Nephron (organoid): Measurements from ENCODE around the gene SLC16A1.

Experiments used
- H3K27ac Mint-ChIP-seq, 3 experiments: 2 replicates each; pipeline ENCODE4 v1.8.0; 2020; ENCODE audit warnings: mixed read lengths in 3 of 3, mild to moderate bottlenecking in 2 of 3, moderate library complexity in 1 of 3
- H3K27me3 Mint-ChIP-seq: 2 replicates; pipeline ENCODE4 v1.8.0; 2021; ENCODE audit warnings: low read depth, mild to moderate bottlenecking, moderate library complexity, mixed read lengths
- H3K36me3 Mint-ChIP-seq: 2 replicates; pipeline ENCODE4 v1.8.0; 2020; ENCODE audit warnings: low read depth, mixed read lengths
- H3K4me1 Mint-ChIP-seq: 2 replicates; pipeline ENCODE4 v1.8.0; 2020; ENCODE audit warnings: mixed read lengths
- H3K4me3 Mint-ChIP-seq, 3 experiments: 2 replicates each; pipeline ENCODE4 v1.8.0; 2020; ENCODE audit warnings: mild to moderate bottlenecking in 3 of 3, mixed read lengths in 3 of 3, moderate library complexity in 2 of 3
- H3K9me3 Mint-ChIP-seq: 2 replicates; pipeline ENCODE4 v1.8.0; 2020; ENCODE audit warnings: mixed read lengths
- CTCF ChIP-seq, 3 experiments: fragments of 200-600 bp; sonication (generic); IDR thresholded peaks; one replicate each; pipeline ENCODE4 v1.5.0; 2021; ENCODE audit warnings: antibody characterized with exemption in 3 of 3; ENCODE audit not compliant: unreplicated experiment in 3 of 3

Gene SLC16A1

GRCh38 chr1:112937070-112937469 is 18.9 kb downstream of the SLC16A1 start:
- H3K27ac Mint-ChIP-seq: peak overlapping the region; percentile 8 to 81 (median 60)
- peaks cover 4% of the 10 kb centered on the region for H3K36me3 Mint-ChIP-seq
- H3K4me3 Mint-ChIP-seq: no peak overlapping the region
- H3K4me1 Mint-ChIP-seq: peaks cover 34% of the 10 kb centered on the region
- H3K9me3 Mint-ChIP-seq: no peaks in the 10 kb centered on the region
- H3K27me3 Mint-ChIP-seq: no peaks in the 10 kb centered on the region
- no peak for TF ChIP-seq CTCF (IDR thresholded peaks at IDR 0.05; ENCODE audit: unreplicated experiment in 3 of 3)

GRCh38 chr1:112935461-112936111 is 20.4 kb downstream of the SLC16A1 start:
- no peak overlapping the region for H3K4me3 Mint-ChIP-seq
- H3K36me3 Mint-ChIP-seq: no peaks in the 10 kb centered on the region
- peaks cover 34% of the 10 kb centered on the region for H3K4me1 Mint-ChIP-seq
- no peaks in the 10 kb centered on the region for H3K9me3 Mint-ChIP-seq
- TF ChIP-seq CTCF (IDR thresholded peaks at IDR 0.05; ENCODE audit: unreplicated experiment in 3 of 3): no peak
- H3K27ac Mint-ChIP-seq: peak overlapping the region in 2 of 3 experiments; percentile 1 to 3
- no peaks in the 10 kb centered on the region for H3K27me3 Mint-ChIP-seq

- no peaks in the 10 kb centered on the region for H3K9me3 Mint-ChIP-seq
- no peak for TF ChIP-seq CTCF (IDR thresholded peaks at IDR 0.05; ENCODE audit: unreplicated experiment in 3 of 3)
Observed at GRCh38 chr1:112934577-112934976, 21.4 kb downstream of the SLC16A1 start.

GRCh38 chr1:112933820-112934571 is 22.0 kb downstream of the SLC16A1 start:
- peak overlapping the region; percentile 10 to 73 (median 53) for H3K27ac Mint-ChIP-seq
- no peaks in the 10 kb centered on the region for H3K36me3 Mint-ChIP-seq
- peaks cover 34% of the 10 kb centered on the region for H3K4me1 Mint-ChIP-seq
- TF ChIP-seq CTCF (IDR thresholded peaks at IDR 0.05; ENCODE audit: unreplicated experiment in 3 of 3): no peak
- H3K27me3 Mint-ChIP-seq: no peaks in the 10 kb centered on the region
- no peak overlapping the region for H3K4me3 Mint-ChIP-seq
- no peaks in the 10 kb centered on the region for H3K9me3 Mint-ChIP-seq

More at GRCh38 chr1:112934577-112934976, 21.4 kb downstream of the SLC16A1 start:
- H3K4me1 Mint-ChIP-seq: peaks cover 34% of the 10 kb centered on the region
- no peaks in the 10 kb centered on the region for H3K27me3 Mint-ChIP-seq
- no peaks in the 10 kb centered on the region for H3K36me3 Mint-ChIP-seq
- H3K4me3 Mint-ChIP-seq: no peak overlapping the region
- peak overlapping the region; percentile 10 to 73 (median 53) for H3K27ac Mint-ChIP-seq

GRCh38 chr1:112929979-112930378 is 26.0 kb downstream of the SLC16A1 start:
- Mint-ChIP-seq H3K4me1 (peaks cover 15% of the 10 kb centered on the region), H3K36me3 (peaks cover 18% of the 10 kb centered on the region), H3K27ac (no peak overlapping the region), H3K27me3 (no peaks in the 10 kb centered on the region), H3K9me3 (no peaks in the 10 kb centered on the region), H3K4me3 (no peak overlapping the region)
- no peak for TF ChIP-seq CTCF (IDR thresholded peaks at IDR 0.05; ENCODE audit: unreplicated experiment in 3 of 3)
